Osteoblast (primary cell): ENCODE data around the gene ZNF564. TPM values are rescaled to one million over a fixed set of nuclear protein-coding genes. Genes with fewer than 3 reads are reported as not detected.
"Not testable (repeated sequence)": the region's sequence is repeated elsewhere in the genome, so short reads cannot be mapped to it uniquely, and the experiment has no call there.

Source experiments
- DNase-seq: peaks from one replicate; pipeline ENCODE4 v3.0.0; 2011; ENCODE audit warnings: low spot score, mixed read lengths; ENCODE audit not compliant: insufficient read length; ENCODE audit errors: missing footprints
- H2AFZ ChIP-seq: 2 replicates; pipeline ENCODE4 v1.6.0; 2011; ENCODE audit warnings: mild to moderate bottlenecking, low read length
- H3K27ac ChIP-seq: 2 replicates; pipeline ENCODE4 v1.5.1; 2011; ENCODE audit warnings: mild to moderate bottlenecking, low read depth, low read length, moderate library complexity
- H3K27me3 ChIP-seq: 2 replicates; pipeline ENCODE4 v1.6.0; 2012; ENCODE audit warnings: mild to moderate bottlenecking, control low read depth, inconsistent platforms, low read length, moderate library complexity; ENCODE audit not compliant: insufficient read depth
- H3K36me3 ChIP-seq: 2 replicates; pipeline ENCODE4 v1.5.1; 2011; ENCODE audit warnings: mild to moderate bottlenecking, low read length, control low read depth, moderate library complexity; ENCODE audit not compliant: insufficient read depth
- H3K4me1 ChIP-seq: 2 replicates; pipeline ENCODE4 v1.5.1; 2011; ENCODE audit warnings: mild to moderate bottlenecking, low read length, control low read depth, moderate library complexity; ENCODE audit not compliant: insufficient read depth
- H3K4me2 ChIP-seq: 2 replicates; pipeline ENCODE4 v1.6.0; 2011; ENCODE audit warnings: mild to moderate bottlenecking, low read length; ENCODE audit not compliant: insufficient read depth
- H3K4me3 ChIP-seq: fragments of 200-600 bp; sonication (generic); 3 replicates; pipeline ENCODE4 v1.5.1; 2012; ENCODE audit warnings: mild to moderate bottlenecking, low read length, inconsistent platforms; ENCODE audit not compliant: insufficient read depth
- H3K79me2 ChIP-seq: 2 replicates; pipeline ENCODE4 v1.6.0; 2012; ENCODE audit warnings: mild to moderate bottlenecking, low read length, control low read depth, inconsistent platforms; ENCODE audit not compliant: insufficient read depth
- H3K9me3 ChIP-seq: 2 replicates; pipeline ENCODE4 v1.5.1; 2011; ENCODE audit warnings: low read depth, low read length, control low read depth
- H4K20me1 ChIP-seq: 2 replicates; pipeline ENCODE4 v1.6.0; 2012; ENCODE audit warnings: mild to moderate bottlenecking, low read length, control low read depth; ENCODE audit not compliant: insufficient read depth
- total RNA-seq: library from RNA; depleted of rRNA; stranded (reverse); fragments of >200 nt; gene quantifications from 2 replicates; pipeline ENCODE4 v1.2.3, GENCODE V29; 2012
- TF ChIP-seq, protein P1 (sequence below): IDR thresholded peaks from 2 replicates; pipeline ENCODE4 v1.5.1; 2011; ENCODE audit warnings: mild to moderate bottlenecking, low read depth, low read length, moderate library complexity; ENCODE audit errors: extremely low read depth

The ZNF564 gene
- total RNA-seq, 1 donor, result 9.0 TPM

DNA sequence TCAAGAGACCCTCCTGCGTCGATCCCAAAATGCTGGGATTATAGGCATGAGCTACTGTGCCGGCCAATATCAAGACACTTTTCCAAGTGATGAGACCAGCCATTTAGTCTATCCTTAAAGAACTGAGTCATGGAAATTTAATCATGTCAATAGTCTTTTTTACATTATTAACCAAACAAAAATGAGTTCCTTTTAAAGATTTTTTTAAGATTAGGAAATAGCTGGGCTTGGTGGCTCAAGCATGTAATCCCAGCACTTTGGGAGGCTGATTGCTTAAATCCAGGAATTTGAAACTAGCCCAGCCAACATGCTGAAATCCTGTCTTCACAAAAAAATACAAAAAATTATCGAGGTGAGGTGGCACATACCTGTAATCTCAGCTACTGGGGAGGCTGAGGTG is 16.7 kb upstream of the ZNF564 start:
- no peak overlapping the region for H3K27ac ChIP-seq
- TF ChIP-seq, protein P1, sequence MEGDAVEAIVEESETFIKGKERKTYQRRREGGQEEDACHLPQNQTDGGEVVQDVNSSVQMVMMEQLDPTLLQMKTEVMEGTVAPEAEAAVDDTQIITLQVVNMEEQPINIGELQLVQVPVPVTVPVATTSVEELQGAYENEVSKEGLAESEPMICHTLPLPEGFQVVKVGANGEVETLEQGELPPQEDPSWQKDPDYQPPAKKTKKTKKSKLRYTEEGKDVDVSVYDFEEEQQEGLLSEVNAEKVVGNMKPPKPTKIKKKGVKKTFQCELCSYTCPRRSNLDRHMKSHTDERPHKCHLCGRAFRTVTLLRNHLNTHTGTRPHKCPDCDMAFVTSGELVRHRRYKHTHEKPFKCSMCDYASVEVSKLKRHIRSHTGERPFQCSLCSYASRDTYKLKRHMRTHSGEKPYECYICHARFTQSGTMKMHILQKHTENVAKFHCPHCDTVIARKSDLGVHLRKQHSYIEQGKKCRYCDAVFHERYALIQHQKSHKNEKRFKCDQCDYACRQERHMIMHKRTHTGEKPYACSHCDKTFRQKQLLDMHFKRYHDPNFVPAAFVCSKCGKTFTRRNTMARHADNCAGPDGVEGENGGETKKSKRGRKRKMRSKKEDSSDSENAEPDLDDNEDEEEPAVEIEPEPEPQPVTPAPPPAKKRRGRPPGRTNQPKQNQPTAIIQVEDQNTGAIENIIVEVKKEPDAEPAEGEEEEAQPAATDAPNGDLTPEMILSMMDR, result no peak
- no peaks in the 10 kb centered on the region for H4K20me1 ChIP-seq
- no peaks in the 10 kb centered on the region for H3K27me3 ChIP-seq
- no peaks in the 10 kb centered on the region for H3K36me3 ChIP-seq
- no peak overlapping the region for H3K4me3 ChIP-seq
- DNase-seq, result no peak
- no peaks in the 10 kb centered on the region for H3K79me2 ChIP-seq
- H2AFZ ChIP-seq, result no peak overlapping the region
- H3K4me2 ChIP-seq, result no peak overlapping the region
- H3K9me3 ChIP-seq, result no peaks in the 10 kb centered on the region
- no peaks in the 10 kb centered on the region for H3K4me1 ChIP-seq

DNA sequence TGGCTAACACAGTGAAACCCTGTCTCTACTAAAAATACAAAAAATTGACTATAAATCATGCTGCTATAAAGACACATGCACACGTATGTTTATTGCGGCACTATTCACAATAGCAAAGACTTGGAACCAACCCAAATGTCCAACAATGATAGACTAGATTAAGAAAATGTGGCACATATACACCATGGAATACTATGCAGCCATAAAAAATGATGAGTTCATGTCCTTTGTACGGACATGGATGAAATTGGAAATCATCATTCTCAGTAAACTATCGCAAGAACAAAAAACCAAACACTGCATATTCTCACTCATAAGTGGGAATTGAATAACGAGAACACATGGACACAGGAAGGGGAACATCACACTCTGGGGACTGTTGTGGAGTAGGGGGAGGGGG is 15.1 kb upstream of the ZNF564 start:
- H3K4me2 ChIP-seq, H3K4me1 ChIP-seq, H3K79me2 ChIP-seq, H3K27ac ChIP-seq, H3K4me3 ChIP-seq, H4K20me1 ChIP-seq, DNase-seq, H2AFZ ChIP-seq, H3K27me3 ChIP-seq, H3K36me3 ChIP-seq, H3K9me3 ChIP-seq: not testable (repeated sequence)

DNA sequence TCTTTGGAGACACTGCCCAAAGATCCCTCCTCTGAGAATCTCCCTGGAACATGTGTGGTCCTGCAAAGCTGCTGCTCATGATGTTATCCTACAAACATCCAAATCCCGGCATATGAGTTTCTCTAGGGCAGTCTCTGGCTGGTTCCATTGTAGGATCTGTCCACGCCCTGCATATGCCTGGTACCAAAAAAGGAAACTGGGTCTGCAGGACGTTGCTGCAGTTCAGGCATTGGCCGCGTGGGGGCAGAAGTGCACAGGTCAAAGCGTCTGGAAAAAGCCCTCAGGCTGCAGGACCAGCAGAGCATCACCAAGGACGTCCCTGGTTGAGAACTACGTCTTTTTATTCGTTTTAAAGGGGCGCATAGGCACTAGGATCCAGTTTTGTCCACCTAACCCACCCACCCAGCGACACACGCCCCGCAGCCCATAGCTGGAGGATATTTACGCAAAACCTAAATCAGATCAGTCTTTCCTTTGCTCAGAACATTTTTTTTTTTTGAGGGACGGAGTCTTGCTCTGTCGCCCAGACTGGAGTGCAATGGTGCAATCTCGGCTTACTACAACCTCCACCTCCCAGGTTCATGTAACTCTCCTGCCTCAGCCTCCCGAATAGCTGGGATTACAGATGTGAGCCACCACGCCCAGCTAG is 12.9 kb upstream of the ZNF564 start:
- no peaks in the 10 kb centered on the region for H3K79me2 ChIP-seq

DNA sequence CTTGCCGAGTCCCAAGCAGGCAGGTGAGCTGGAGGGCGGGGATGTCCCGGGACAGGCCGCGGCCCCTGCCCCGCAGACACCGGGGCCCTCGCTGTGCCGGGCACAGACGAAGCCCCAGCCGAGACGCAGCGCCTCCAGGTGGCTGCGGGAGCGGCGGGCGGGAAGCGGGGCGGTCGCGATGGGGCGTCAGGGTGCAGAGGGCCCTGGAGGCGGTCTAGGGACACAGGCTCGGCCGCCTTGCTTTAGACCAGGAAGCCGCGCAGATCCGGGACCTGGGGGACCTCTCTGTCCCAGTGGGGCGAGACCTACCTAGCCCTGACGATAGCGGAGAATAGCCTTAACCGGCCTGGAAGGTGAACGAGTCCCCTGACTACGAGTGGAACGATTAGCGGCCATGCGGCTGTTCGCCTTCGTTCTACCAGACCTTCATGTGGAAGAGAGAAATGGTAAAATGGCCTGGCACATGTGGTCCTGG is 4.2 kb upstream of the ZNF564 start:
- H3K36me3 ChIP-seq, result no peaks in the 10 kb centered on the region
- no peaks in the 10 kb centered on the region for H3K27me3 ChIP-seq
- H3K4me1 ChIP-seq, result peaks cover 4% of the 10 kb centered on the region
- H4K20me1 ChIP-seq, result no peaks in the 10 kb centered on the region
- H2AFZ ChIP-seq, result no peak overlapping the region
- TF ChIP-seq, protein P1, result no peak
- no peaks in the 10 kb centered on the region for H3K9me3 ChIP-seq
- H3K79me2 ChIP-seq, result peaks cover under 1% of the 10 kb centered on the region
- DNase-seq, result no peak
- peak overlapping the region; percentile 45 for H3K4me3 ChIP-seq
- H3K4me2 ChIP-seq, result no peak overlapping the region
- no peak overlapping the region for H3K27ac ChIP-seq

More for the DNA sequence above, 12.9 kb upstream of the ZNF564 start:
- Histone ChIP-seq H2AFZ (peak overlapping the region; percentile 56), H3K27me3 (no peaks in the 10 kb centered on the region), H3K27ac (no peak overlapping the region), H3K9me3 (no peaks in the 10 kb centered on the region), H4K20me1 (no peaks in the 10 kb centered on the region), H3K4me1 (no peaks in the 10 kb centered on the region), H3K4me3 (no peak overlapping the region), H3K36me3 (no peaks in the 10 kb centered on the region), H3K4me2 (peak overlapping the region; percentile 1)
- TF ChIP-seq, protein P1, result peak; percentile 99
- peak; percentile 99 for DNase-seq
